A673 (cell line): ENCODE data around the gene NLGN1.

Experiments used
- CTCF ChIP-seq: fragments of 300-800, 200-600 bp; sonication (generic); conservative IDR thresholded peaks from 2 replicates; pipeline ENCODE4 v1.5.1; 2017; ENCODE audit warnings: low read depth, mild to moderate bottlenecking, antibody characterized with exemption, low read length, moderate library complexity, mixed read lengths
- EZH2 ChIP-seq: fragments of 200-600 bp; sonication (generic); IDR thresholded peaks from 2 replicates; pipeline ENCODE4 v1.6.1; 2017; ENCODE audit warnings: borderline replicate concordance, low read depth, mild to moderate bottlenecking, mixed read lengths, antibody characterized with exemption, low read length; ENCODE audit not compliant: poor library complexity, severe bottlenecking

GRCh38 chr3:173773800-173774199 lies 376.3 kb downstream of the NLGN1 start:
- TF ChIP-seq CTCF = no peak
- no peak for TF ChIP-seq EZH2
